Activated CD4-positive, CD25-positive, alpha-beta regulatory T cell treated with anti-CD3 and anti-CD28 coated beads, Interleukin-2, amount 50 U/mL, for 24 hours (primary cell): ENCODE measurements around the gene ENTPD7.
A peak's percentile ranks its signal among the peaks of the same experiment; 100 is the strongest.
"Not testable (repeated sequence)": the region's sequence is repeated elsewhere in the genome, so short reads cannot be mapped to it uniquely, and the experiment has no call there.

Experiments
- ATAC-seq, 2 donors: fragments of 150-1000 bp; cut with Tn5 transposase; one replicate each; pipeline ENCODE4 v1.10.0; 2021; ENCODE audit warnings: mild to moderate bottlenecking in 1 of 2, moderate library complexity in 1 of 2

The ENTPD7 gene

DNA sequence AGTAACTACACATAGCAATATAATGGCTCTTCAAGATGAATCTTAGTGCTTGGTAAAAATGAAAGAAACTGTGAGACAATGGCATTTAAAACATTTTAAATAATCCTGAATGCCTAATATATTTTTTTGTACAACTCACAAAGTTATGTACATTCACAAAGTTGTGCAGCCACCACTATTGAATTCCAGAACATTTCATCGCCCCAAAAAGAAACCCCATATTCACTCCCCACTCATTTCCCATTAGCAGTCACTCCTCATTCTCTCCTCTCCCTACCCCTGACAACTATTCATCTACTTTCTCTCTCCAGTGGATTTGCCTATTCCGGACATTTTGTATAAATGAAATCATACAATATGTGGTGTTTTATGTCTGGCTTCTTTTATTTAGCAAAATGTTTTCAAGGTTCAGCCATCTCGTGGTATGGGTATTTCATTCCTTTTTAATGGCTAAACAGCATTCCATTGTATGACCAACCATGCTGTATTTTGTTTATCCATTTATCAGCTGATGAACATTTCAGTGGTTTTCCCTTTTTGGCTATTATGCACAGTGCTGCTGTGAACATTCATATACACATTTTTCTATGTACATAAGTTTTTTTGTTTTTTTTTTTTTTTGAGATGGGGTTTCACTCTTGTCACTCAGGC, 34.7 kb downstream of the ENTPD7 start:
- no peak for ATAC-seq

DNA sequence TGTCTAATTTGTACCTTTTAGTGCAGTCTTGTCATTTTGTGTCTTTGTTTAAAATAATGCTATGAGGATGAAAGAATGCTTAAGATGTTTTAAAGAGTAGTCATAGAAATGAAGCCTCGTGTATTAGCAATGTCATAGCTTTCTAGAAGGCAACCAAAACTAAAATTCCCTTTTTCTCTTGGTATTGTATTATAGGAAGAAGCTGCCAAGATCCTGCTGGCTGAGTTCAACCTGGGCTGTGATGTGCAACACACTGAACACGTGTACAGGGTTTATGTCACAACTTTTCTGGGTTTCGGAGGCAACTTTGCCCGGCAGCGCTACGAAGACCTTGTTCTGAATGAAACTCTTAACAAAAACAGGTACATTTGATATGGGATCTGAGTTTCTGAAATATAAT, 36.5 kb downstream of the ENTPD7 start:
- ATAC-seq = no peak

DNA sequence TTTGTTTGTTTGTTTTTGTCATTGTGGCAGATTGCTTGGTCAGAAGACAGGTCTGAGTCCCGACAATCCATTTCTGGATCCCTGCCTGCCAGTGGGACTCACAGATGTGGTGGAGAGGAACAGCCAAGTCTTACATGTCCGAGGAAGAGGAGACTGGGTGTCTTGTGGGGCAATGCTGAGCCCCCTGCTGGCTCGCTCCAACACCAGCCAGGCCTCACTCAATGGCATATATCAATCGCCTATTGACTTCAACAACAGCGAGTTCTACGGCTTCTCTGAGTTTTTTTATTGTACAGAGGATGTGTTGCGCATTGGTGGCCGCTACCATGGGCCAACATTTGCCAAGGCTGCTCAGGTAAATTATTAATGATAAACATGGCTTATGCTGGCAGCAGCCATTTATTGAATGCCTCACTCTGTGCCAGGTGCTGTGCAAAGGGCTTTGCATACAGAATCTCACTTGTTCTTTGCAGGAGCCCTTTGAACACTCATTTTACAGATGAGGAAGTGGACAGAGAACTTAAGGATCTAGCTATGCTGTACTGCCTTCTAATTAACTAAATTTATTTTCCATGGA, 39.3 kb downstream of the ENTPD7 start:
- no peak for ATAC-seq

DNA sequence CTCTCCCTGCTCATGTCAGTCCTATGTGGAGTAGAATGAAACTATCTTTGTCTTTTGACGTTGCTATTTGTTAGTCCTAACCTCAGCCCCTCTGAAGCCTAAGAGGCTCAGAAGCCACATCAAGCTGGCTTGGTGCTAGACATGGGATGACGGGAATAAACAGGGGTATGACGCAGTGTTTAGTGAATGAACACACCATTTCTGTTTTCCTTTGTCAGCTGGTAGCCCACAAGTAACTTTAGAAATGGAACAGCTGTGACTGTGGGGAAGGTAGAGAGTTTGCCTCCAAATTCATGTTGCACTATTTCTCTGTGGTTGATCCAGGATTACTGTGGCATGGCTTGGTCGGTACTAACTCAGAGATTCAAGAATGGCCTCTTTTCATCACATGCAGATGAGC, 41.3 kb downstream of the ENTPD7 start:
- ATAC-seq = no peak

DNA sequence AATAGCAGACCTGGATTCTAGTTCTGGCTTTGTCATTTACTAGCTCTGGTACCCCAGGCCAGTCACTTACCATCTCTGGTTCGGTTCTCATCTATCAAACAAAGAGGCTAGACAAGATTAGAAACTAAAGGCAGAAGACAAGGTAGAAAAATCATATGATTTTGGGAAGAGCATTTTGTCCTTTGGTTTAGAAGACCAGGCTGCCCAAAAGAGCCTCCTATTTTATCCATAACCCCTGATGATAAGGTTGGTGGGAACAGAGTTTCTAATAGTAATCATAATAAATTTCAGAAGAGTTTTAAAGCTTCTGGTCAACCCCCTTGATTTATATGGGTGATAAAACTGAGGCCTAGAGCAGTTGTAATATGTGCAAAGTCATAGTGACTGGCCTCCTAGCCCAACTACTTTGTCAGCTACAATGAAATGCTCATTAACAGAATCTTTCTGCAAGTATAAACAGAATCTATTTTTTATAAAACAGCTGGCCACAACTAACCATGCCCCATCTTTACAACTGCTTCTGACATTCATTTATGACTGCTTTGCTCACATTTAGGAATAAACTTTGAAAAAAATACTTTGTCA, 49.2 kb downstream of the ENTPD7 start:
- no peak for ATAC-seq

DNA sequence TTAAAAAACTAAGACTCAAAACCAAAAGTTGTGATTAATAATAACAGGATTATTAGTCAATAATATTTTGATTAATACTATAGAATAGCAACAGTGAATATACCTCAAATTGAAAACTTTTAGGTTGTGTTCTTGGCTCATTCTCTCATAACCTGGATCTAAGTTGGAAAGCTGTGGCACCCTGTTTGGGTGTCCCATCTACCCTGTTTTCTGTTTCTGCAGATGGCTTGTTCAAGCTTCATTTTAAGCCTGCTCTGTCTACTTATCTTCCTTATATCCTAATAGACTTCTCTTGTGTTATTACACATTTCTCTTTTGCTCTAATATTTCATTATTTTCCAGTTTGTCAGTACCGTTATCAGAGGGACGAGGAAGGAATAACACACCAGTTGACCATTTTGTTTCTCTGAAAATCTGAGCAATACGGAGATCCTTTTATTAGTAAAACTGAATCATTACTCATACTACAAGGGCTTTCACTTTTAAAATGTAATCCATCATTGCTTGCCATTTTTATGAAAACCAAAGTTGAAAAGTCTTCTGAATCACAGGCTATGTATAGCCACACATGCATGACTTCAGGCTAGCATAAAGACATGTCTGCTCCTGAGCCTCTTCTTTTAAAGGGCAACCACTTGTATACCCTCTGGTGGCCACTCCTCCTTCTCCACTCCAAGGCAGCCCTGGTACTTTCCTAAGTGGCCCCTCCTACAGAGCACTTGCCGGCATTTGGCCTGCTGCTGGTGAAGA, 50.3 kb downstream of the ENTPD7 start:
- ATAC-seq = peak; percentile 86 to 91

DNA sequence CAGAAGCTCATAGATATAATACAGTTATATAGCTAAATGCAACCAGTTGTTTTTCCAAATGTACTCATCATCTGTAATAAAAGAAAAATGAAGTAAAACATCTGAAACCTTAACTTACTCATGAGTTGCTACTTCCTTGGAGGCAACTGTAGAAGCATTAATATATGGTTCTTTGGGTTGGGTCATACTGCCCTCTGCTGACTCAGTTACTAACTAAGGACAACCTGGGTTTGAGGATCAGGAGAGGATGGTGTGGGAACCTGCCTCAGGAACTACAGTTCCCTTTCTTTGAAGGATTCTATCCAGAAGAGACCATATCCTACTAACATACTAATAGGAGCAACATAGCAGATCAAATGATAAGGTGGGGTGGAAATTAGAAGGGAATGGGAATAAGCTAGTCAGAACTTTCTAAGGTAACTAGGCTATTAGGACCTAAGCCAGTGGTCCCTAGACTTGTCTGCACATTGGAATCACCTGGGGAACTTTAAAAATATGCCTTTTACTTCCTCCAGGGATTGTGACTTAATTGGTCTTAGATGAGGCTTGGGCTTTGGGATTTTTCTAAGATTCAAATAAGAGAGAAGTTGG, 51.9 kb downstream of the ENTPD7 start:
- ATAC-seq = peak; percentile 59 to 63

DNA sequence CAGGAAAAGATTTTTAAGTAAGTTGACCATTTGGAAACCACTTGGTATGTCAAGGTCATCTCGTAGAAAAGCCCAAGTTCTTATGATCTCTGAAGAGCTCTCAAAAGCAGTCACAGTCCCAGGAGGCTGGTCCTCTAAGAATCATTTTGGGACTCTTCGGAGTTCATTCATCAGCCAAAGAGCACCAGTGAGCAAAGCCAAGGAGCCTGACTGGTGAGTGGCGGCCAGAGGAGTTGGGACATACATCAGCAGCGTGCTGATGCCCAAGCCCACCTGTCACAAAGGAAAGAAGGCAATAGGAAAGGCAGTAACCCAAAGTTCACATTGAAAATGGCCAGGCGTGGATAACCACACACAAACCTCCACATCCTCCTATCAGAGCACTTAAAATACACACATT, 55.1 kb downstream of the ENTPD7 start:
- no peak for ATAC-seq

DNA sequence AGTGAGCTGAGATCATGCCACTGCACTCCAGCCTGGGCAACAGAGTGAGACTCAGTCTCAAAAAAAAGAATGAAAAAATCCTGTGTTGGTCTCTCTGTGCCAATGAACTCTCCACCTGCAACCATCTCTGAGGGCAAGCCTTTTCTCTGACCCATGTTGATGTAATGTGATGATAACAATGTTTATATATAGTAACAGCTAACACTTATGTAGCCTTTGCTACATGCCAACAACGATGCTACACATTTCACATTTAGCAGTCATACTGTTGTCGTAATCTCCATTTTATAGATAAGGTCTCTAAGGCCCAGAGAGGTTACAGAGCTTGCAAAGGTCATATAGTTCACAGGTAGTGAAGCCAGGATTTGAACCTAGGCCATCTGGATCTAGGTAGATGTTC, 61.1 kb downstream of the ENTPD7 start:
- no peak for ATAC-seq

DNA sequence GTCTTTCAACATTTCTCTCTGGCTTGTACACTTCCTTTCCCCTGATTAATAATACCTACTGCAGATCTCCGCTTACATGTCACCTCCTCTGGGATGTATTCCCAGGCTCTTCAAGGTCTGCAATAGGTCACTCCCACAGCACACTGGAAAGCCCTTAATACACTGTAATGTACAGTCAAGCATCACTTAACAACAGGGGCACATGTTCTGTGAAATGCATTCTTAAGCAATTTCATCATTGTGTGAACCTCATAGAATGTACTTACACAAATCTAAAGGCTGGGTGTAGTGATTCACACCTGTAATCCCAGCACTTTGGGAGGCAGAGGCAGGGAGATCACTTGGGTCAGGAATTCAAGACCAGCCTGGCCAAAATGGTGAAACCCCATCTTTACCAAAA, 70.7 kb downstream of the ENTPD7 start:
- no peak for ATAC-seq

DNA sequence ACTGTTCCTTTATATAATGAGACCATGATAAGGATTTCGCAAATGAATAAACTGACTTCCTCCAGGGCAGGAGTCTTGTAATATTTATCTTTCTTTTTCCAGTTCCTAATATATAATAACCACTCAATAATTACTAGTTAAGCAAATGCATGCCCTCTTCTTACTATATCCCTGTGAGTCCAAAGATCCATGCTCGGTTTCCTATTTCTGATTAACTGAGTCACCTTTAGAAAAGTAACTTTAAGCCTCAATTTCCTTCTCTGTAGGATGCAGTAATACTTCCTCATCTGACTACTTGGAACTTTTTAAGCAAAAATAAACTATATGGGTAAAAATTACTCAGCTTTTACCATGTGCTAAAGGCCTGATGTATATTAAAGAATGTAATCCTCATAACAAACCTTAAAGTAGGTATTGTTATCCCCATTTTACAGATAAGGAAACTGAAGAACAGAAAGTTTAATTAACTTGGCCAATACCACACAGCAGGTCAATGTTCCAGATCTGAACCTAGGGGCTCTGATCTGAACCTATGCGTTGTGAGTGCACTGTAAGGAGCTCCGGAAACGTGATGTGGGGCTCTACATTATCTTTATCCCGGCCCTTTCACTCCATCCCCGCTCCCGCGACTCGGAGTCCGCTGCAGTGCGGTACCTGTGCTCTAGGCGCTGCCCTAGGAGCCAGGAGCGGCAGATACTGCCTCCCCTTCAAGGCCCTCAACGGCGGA, 72.2 kb downstream of the ENTPD7 start:
- ATAC-seq = no peak

DNA sequence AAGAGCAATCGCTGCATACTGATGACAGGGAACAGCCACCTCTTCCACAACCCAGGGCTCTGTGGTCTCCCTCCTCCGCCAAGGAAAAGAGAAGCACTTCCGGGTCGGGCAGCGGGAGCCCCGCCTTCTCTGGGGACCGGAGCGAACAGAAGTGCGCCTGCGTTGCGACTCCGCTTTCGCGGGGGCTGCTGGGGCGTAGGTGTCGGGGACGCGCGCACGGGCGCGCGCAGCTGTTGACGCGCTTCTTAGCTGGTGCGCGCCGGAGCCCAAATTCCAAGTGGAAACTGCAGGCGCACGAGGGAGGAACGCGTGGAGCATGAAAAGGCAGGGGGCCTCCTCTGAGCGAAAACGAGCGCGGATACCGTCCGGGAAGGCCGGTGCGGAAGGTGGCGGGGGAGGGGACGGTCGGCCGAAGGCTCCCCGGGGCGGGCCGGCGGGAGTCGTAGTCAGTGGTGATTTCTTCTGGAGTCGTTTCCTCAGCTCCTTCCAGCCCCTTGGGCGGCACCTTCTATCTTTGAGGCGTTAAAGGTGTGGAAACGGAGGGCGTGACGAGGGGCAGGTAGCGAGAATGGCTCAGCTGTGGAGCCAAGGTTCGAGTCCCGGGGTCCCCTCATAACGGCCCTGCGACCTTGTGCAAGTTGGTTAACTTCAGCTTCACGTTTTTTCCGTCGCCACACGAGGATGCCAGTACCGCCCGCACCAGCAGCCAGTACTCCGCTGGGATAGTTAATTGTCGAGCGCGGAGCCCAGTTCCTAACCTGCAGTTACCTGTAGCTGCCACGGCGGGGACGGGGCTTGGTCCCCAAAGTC, 72.9 kb downstream of the ENTPD7 start, which contains the start of the genes COX15 and CUTC:
COX15 (minus strand) TSS at position 95 of the 810 bp plus-strand sequence; CDS start at position 17, 78 bp downstream.
CUTC (plus strand) TSS at position 202 of the 810 bp plus-strand sequence; CDS start at position 317, 115 bp downstream.
- peak; percentile 90 for ATAC-seq

DNA sequence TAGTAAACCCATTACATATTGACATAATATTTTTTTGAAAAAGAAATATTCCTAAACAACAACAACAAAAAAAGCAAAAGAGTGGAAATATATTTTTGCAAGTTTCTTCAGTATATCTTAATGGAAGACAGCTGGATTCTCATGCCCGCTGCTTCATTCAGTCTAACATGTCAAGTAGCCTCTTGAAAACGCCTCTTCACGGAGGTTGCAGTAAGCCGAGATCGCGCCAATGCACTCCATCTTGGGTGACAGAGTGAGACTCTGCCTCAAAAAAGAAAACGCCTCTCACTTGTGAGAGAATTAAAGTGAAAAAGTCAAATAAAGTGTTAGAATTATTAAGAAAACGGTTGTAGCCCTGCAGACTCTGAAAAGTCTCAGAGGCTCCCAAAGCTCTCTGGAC, 74.1 kb downstream of the ENTPD7 start:
- no peak for ATAC-seq

DNA sequence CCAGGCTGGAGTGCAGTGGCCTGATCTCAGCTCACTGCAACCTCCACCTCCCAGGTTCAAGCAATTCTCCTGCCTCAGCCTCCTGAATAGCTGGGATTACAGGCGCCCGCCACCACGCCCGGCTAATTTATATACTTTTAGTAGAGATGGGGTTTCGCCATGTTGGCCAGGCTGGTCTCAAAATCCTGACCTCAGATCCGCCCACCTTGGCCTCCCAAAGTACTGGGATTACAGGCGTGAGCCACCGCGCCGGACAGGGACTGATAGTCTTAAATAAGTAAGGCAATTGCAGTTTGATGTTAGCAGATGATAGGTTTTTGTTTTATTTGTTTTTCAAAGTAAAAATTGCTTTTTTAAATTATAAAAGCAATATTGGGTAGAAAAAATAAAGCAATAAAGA, 74.8 kb downstream of the ENTPD7 start:
- not testable (repeated sequence) for ATAC-seq

DNA sequence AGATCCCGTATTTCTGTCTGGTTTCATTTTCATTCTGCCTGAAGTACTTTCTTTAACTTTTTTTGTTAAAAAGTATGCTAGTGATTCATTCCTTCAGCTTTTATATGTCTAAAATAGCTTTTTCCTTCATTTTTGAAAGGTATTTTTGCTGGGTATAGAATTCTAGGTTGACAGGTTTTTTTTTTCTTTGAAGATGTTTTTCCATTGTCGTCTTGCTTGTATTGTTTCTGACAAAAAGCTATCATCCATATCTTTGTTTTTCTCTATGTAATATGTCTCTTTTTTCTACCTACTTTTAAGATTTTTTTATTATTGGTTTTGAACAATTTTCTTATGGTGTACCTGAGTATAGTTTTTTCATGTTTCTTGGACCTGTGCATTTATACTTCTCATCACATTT, 81.0 kb downstream of the ENTPD7 start:
- ATAC-seq = no peak

DNA sequence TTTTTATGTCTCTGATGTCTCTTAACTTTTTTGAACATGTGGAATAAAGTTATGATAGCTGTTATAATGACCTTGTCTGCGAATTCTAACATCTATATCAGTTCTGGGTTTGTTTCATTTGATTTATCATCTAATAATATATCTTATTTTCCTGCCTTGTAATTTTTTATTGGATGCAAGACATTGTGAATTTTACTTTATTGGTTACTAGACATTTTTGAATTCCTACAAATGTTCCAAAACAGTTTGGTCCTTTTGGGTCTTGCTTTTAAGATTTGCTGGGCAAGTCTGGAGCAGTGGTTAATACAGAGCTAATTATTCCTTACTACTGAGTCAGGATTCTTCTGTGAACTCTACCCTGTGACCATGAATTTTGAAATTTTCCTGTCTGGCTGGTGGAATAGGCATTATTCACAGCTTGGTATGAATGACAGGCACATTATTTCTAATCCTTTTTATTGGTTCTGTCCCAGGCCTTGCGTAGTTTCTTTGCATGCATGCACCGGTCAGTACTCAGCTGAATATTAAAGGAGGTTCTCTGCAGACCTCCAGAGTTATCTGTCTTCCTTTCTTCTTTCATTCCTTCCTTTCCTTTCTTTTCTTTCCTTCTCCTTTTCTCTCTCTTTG, 81.7 kb downstream of the ENTPD7 start:
- no peak for ATAC-seq

DNA sequence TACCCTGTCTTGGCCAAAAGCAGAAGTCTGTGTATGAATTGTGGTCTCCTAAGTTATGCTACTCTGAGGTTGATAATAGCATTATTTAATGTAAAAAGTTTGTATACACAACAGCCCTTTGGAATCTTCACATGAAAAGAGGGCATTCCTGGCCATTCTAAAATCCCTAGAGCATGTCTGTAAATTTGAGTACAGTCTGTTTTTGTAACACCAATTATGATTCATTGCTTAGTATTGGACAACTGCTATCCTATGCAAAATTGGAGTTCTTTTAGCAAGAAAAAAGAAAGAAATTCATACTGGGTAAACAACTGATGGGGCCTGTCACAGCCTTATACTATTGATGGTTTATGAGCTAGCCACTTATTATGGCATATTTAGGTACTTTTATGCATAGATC, 82.9 kb downstream of the ENTPD7 start:
- no peak for ATAC-seq

DNA sequence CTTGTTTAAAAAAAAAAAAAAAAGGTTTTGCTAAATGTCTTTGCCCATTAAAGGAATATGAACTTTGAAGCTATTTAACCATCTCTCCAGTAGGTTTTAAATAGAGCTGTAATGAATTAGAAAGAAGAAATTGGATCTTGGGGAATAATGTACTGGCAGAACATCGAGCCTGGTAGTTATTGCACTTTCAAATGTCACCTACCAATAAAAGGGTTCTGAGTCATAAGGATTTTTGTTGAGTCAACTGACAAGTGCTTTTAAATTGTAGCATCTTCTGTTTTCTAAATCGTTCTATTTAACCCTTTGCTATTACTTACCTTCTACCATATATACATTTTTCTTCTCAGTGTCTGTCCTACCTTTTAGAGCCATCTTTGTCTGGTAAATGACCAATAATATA, 83.4 kb downstream of the ENTPD7 start:
- peak in 1 of 2 donors; percentile 56 for ATAC-seq

DNA sequence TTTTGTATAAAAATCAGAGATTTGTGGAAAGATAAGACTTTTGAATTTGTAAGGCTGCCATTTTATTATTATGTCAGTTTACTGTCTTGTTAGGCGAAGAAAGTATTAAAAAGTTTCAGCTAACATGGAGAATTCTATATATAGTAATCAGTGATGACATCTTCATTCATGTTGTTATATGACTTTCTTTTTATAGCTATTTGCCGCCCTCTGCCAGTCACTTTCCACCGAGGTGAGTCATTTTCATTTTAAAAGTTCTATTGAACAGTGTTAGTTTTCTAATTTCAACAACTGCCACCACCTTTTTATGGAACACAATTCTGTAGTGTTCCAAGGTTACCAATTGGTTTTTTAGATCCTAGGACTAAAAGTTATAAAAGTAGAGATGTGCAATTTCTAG, 84.5 kb downstream of the ENTPD7 start:
- ATAC-seq = peak; percentile 32 to 63

DNA sequence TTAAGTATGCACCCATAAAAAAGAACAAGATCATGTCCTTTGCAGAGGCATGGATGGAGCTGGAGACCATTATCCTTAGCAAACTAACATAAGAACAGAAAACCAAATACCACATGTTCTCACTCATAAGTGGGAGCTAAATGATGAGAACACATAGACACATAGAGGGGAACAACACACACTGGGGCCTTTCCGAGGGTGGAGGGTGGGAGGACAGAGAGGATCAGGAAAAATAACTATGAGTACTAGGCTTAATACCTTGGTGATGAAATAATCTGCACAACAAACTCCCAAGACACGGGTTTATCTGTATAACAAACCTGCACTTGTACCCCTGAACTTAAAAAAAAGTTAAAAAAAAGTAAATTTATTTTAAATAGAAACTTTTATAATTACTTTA, 86.9 kb downstream of the ENTPD7 start:
- not testable (repeated sequence) for ATAC-seq

DNA sequence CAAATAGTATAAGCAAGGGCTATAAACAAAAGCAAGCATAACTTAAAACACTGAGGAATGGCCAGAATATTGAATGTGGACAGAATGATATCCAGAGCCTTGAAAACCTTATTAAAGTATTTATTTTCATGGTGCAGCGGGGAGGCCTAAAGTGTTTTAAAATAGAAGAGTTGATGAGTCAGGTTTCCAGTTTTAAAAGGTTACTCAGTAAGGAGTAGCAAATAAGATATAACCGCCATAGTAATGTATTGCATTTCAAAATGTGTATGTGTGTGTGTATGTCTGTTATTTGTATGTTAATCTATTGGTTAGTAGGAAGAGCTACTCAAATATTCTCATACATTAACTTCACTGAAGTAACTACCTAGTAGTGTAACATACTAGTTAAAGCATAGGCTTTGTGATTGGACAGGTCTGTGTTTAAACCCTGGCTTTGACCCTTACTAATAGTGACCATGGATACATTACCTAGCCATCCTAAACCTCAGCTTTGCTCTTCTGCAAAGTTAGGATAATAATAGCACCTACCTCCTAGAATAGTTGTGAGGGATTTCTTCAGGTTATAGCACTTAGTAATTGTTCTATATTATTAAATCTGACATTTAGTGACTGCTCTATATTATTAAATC, 89.6 kb downstream of the ENTPD7 start:
- ATAC-seq = no peak
